HG03135 (cell line): ENCODE data around the gene GPR12.

ENCODE experiments used
- ATAC-seq: cut with Tn5 transposase; IDR thresholded peaks from one replicate; pipeline ENCODE4 v1.9.1; 2021; ENCODE audit warnings: mild to moderate bottlenecking, moderate library complexity; ENCODE audit not compliant: unreplicated experiment

The GPR12 gene

GRCh38 chr13:26759907-26760831, at the start of gene GPR12:
TSS of gene GPR12 (minus strand) at chr13:26760786. CDS start at chr13:26759827, 959 bp downstream.
- no peak for ATAC-seq

- no peak for ATAC-seq
These were observed 49.5 kb upstream of the GPR12 start for GRCh38 chr13:26810095-26810494.

- ATAC-seq, result no peak
These were observed 46.3 kb upstream of the GPR12 start for GRCh38 chr13:26806891-26807290.

- no peak for ATAC-seq
These were observed 27.4 kb upstream of the GPR12 start for GRCh38 chr13:26787961-26788360.

- no peak for ATAC-seq
These were observed 26.2 kb upstream of the GPR12 start for GRCh38 chr13:26786651-26787295.

- ATAC-seq, result no peak
These were observed 25.4 kb upstream of the GPR12 start for GRCh38 chr13:26785838-26786630.

- no peak for ATAC-seq
These were observed 24.4 kb upstream of the GPR12 start for GRCh38 chr13:26784704-26785639.

GRCh38 chr13:26780411-26780810, 19.8 kb upstream of the GPR12 start:
- no peak for ATAC-seq

- no peak for ATAC-seq
These were observed 18.7 kb upstream of the GPR12 start for GRCh38 chr13:26779321-26779720.

- no peak for ATAC-seq
These were observed 11.9 kb upstream of the GPR12 start for GRCh38 chr13:26772531-26772930.

- ATAC-seq, result no peak
These were observed 11.2 kb upstream of the GPR12 start for GRCh38 chr13:26771796-26772195.

GRCh38 chr13:26762745-26763345, 2.3 kb upstream of the GPR12 start:
- no peak for ATAC-seq

GRCh38 chr13:26760832-26761582, 421 bp upstream of the GPR12 start:
- no peak for ATAC-seq

GRCh38 chr13:26759249-26759906, 1.2 kb downstream of the GPR12 start:
- no peak for ATAC-seq

- ATAC-seq, result no peak
These were observed 2.0 kb downstream of the GPR12 start for GRCh38 chr13:26758496-26759157.

- ATAC-seq, result no peak
These were observed 3.6 kb downstream of the GPR12 start for GRCh38 chr13:26756961-26757360.

- no peak for ATAC-seq
These were observed 7.9 kb downstream of the GPR12 start for GRCh38 chr13:26752671-26753070.

GRCh38 chr13:26749905-26750304, 10.7 kb downstream of the GPR12 start:
- no peak for ATAC-seq
